ENCODE results near the gene BGN. TPM values are rescaled to one million over a fixed set of nuclear protein-coding genes. Genes with fewer than 3 reads are reported as not detected.

Gene BGN
- total RNA-seq, 1 experiment from 2014 or later = not detected

GRCh38 chrX:153514259-153514658 is 19.5 kb downstream of the BGN start:
- H3K4me1 Mint-ChIP-seq (ENCODE audit: low read depth, unreplicated experiment) = no peaks in the 10 kb centered on the region
- intact Hi-C loops (cut with micrococcal nuclease; ENCODE audit: unreplicated experiment) = no loop called here
- CTCF ChIA-PET = no interaction called here
- H3K36me3 Mint-ChIP-seq (ENCODE audit: insufficient read depth, unreplicated experiment) = no peaks in the 10 kb centered on the region
- no peaks in the 10 kb centered on the region for H3K9me3 Mint-ChIP-seq (ENCODE audit: low read depth, unreplicated experiment)
- no peak overlapping the region for H3K27ac Mint-ChIP-seq (ENCODE audit: unreplicated experiment)
- H3K27me3 Mint-ChIP-seq (ENCODE audit: unreplicated experiment) = peaks cover 28% of the 10 kb centered on the region
- BruUV-seq (replicated peaks) = no TSS peak
- TF ChIP-seq CTCF (IDR thresholded peaks at IDR 0.05; ENCODE audit: unreplicated experiment) = no peak
- no peak for DNase-seq
- no peak overlapping the region for H3K4me3 Mint-ChIP-seq (ENCODE audit: low read depth, unreplicated experiment)

DNA sequence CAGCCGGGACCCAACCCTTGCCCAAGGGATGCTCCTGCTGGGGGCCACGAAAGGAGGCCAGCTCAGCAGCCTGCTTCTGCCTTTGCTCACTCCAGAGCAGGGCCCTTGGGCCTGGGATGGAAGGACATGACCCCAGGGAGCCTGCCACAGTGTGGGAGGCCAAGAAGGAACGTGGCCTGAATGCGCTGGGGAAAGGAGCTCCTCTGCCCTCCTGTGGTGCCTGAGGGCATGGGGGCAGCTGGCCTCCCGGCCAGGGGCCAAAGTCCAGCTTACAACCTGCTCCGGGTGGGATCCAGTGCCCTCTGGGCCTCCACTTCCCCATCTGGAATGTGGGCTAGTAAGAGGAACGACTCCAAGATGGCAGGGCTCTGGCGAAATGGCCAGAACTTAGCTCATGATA is 20.7 kb downstream of the BGN start:
- Mint-ChIP-seq H3K4me1 (ENCODE audit: low read depth, unreplicated experiment) (no peaks in the 10 kb centered on the region), H3K27ac (ENCODE audit: unreplicated experiment) (no peak overlapping the region), H3K36me3 (ENCODE audit: insufficient read depth, unreplicated experiment) (no peaks in the 10 kb centered on the region), H3K4me3 (ENCODE audit: low read depth, unreplicated experiment) (no peak overlapping the region), H3K27me3 (ENCODE audit: unreplicated experiment) (peaks cover 37% of the 10 kb centered on the region), H3K9me3 (ENCODE audit: low read depth, unreplicated experiment) (no peaks in the 10 kb centered on the region)
- CTCF ChIA-PET = interaction anchor here (0.6 kb wide), 1 partner anchor 25 kb away, joined by 3 read pairs; no protein-coding TSS in a partner anchor
- no peak for DNase-seq
- intact Hi-C loops (cut with micrococcal nuclease; ENCODE audit: unreplicated experiment) = no loop called here
- BruUV-seq (replicated peaks) = no TSS peak
- no peak for TF ChIP-seq CTCF (IDR thresholded peaks at IDR 0.05; ENCODE audit: unreplicated experiment)

- H3K27me3 Mint-ChIP-seq (ENCODE audit: unreplicated experiment) = peaks cover 43% of the 10 kb centered on the region
- DNase-seq = no peak
- peaks cover 3% of the 10 kb centered on the region for H3K36me3 Mint-ChIP-seq (ENCODE audit: insufficient read depth, unreplicated experiment)
- no TSS peak for BruUV-seq (replicated peaks)
- no peak for TF ChIP-seq CTCF (IDR thresholded peaks at IDR 0.05; ENCODE audit: unreplicated experiment)
- H3K4me3 Mint-ChIP-seq (ENCODE audit: low read depth, unreplicated experiment) = no peak overlapping the region
- H3K27ac Mint-ChIP-seq (ENCODE audit: unreplicated experiment) = no peak overlapping the region
- CTCF ChIA-PET = no interaction called here
- H3K9me3 Mint-ChIP-seq (ENCODE audit: low read depth, unreplicated experiment) = no peaks in the 10 kb centered on the region
- intact Hi-C loops (cut with micrococcal nuclease; ENCODE audit: unreplicated experiment) = no loop called here
- H3K4me1 Mint-ChIP-seq (ENCODE audit: low read depth, unreplicated experiment) = no peaks in the 10 kb centered on the region
These were observed 21.3 kb downstream of the BGN start for GRCh38 chrX:153516073-153516472.

GRCh38 chrX:153517423-153517822 is 22.6 kb downstream of the BGN start, which contains the start of gene ATP2B3:
Gene ATP2B3 (plus strand): TSS chrX:153517642. CDS start chrX:153536248, 18,606 bp downstream.
- Mint-ChIP-seq H3K4me3 (ENCODE audit: low read depth, unreplicated experiment) (no peak within 1 kb of the TSS), H3K27ac (ENCODE audit: unreplicated experiment) (no peak within 1 kb of the TSS), H3K4me1 (ENCODE audit: low read depth, unreplicated experiment) (no peaks in the 10 kb centered on the region), H3K36me3 (ENCODE audit: insufficient read depth, unreplicated experiment) (peaks cover 5% of the 10 kb centered on the region), H3K27me3 (ENCODE audit: unreplicated experiment) (peaks cover 57% of the 10 kb centered on the region), H3K9me3 (ENCODE audit: low read depth, unreplicated experiment) (no peaks in the 10 kb centered on the region)
- no peak for TF ChIP-seq CTCF (IDR thresholded peaks at IDR 0.05; ENCODE audit: unreplicated experiment)
- CTCF ChIA-PET = no interaction called here
- intact Hi-C loops (cut with micrococcal nuclease; ENCODE audit: unreplicated experiment) = no loop called here
- DNase-seq = no peak
- BruUV-seq (replicated peaks) = no TSS peak

Measured in Calu3 (cell line).